Hematopoietic multipotent progenitor cell treated with erythropoietin and hydrocortisone succinate and interleukin-3 and kit ligand, for 6 days (in vitro differentiated cells): ENCODE measurements around the gene PRDM15.

Source experiments
- DNase-seq: peaks from one replicate; pipeline ENCODE4 v3.0.0-alpha.2; 2015

Gene PRDM15

DNA sequence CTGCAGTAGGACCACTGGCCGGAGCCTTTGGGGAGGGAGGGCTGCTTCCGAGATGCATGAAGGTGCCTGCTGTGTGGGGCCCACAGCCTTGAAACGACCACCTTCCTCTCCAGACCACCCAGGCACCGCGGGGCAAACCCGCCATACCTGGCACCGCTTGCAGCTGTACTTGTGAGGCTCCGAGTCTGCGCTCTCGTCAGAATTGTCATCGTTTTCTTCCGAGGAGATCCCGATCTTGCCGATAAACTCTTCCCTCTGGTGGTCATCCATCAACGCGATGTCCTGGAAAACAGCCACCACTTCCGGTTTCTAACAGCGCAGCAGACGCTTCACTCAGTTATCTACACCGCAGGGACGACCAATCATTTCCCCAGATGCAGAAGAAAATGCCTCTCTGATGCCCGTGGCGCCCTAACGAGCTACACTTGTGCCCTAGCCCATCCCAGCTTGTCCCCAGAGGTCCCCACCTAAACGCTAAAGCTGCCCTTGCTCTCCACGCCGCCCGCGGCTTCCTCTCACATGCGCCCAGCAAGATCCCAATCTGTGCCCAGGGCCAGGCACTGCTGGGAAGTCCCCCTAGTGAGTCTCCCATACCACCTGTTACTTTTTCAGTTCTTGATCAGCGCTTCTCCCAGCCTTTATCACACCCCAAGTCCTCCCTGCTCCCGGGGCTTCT lies 57.2 kb downstream of the PRDM15 start:
- DNase-seq = no peak

DNA sequence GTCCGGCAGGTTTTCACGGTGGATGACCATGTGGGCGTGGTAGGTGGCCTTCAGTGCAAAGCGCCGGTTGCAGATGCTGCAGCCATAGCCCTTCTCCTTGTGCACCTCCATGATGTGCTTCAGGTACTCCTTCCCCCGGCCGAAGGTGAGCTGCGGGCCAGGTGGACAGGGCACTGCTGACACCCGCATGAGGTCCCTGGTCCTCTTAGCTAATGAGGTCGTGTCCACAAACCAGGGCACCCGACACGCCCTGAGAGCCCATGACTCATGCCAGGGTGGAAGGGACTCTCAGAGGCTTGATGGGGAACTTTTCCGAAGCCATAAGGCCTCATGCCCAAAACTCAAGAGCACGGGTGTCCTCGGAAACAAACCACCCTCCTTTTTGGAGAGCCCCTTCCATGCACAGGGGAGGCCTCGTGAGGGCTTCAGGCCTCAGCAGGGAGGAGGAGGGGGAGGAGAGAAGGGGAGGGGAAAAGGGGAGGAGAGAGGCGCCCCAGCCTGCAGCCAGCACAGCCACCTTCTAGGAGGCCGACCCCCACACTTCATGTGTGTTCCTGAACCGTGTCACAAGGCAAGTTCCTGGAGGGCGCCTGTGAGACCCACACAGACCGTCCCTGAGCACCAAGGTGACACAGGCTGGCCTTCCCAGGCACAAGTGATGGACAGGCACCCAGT lies 57.9 kb downstream of the PRDM15 start:
- no peak for DNase-seq

DNA sequence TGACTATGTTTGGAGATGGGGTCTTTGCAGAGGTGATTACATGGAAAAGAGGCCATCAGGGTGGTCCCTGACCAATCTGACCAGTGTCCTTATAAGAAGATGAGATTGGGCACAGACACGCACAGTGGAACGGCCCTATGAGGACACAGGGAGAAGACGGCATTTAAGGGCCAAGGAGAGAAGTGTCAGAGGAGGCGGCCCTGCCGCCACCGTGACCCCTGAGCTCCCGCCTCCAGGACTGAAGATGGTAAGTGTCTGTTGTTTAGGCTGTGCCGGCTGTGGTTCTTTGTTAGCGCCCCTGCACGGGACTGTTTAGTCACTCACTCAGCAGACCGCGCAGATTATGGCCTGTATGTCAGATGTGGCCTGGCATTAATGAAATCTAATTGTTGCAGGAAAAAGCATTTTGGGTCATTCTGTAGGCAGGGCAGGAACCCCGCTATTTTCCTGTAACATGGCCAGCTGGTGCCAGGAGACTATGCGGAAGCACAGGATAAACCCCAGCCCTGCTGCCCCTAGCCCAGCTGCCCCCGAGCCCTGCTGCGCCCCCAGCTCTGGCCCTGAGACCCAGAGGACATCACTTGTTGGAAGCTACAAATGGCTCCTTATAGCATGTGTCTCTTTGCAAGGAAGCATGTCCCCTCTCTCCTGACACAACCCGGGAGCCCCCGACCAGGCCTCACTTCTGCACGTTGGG lies 58.6 kb downstream of the PRDM15 start:
- no peak for DNase-seq

DNA sequence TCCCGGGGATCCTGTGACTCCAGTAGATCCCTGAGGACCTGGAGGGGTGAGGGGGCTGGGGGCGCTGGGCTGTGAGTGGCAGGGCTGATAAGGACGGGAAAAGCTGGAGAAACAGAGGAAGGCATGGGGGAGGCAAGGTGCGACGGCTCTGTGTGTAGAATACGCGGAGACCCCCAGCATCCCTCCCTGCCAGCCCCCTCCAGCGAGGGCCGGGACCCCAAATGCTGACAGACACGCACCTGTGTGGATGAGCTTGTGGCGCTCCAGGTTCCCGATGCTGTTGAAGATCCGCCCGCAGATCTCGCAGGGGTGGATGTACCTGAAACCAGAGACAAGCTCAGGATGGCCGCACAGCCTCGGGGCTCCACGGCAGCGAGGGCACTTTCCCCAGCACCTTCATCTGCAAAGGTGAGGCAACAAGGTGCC lies 59.3 kb downstream of the PRDM15 start:
- no peak for DNase-seq

DNA sequence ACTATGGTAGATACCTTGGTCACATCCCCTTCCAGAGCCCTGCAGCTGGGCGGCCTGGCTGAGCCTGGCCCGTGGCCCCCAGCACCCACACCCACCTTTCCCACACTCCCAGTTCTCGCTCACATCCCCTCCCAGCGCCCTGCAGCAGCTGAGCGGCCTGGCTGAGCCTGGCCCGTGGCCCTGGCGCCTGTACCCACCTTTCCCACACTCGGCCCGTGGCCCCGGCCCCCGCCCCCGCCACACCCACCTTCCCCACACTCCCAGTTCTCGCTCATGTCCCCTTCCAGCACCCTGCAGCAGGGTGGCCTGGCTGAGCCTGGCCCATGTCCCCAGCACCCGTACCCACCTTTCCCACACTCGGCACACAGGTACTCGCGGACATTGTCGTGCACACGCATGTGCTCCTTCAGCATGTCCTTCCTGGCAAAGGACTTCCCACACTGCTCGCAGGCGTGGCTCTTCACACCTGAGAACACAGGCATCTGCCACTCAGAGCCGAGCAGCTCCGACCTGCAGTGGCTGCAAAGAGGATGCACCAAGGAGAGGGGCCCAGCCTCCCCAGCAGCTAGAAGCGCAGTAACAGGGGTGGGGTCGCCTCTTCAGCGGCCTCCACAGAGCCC lies 59.8 kb downstream of the PRDM15 start:
- no peak for DNase-seq

DNA sequence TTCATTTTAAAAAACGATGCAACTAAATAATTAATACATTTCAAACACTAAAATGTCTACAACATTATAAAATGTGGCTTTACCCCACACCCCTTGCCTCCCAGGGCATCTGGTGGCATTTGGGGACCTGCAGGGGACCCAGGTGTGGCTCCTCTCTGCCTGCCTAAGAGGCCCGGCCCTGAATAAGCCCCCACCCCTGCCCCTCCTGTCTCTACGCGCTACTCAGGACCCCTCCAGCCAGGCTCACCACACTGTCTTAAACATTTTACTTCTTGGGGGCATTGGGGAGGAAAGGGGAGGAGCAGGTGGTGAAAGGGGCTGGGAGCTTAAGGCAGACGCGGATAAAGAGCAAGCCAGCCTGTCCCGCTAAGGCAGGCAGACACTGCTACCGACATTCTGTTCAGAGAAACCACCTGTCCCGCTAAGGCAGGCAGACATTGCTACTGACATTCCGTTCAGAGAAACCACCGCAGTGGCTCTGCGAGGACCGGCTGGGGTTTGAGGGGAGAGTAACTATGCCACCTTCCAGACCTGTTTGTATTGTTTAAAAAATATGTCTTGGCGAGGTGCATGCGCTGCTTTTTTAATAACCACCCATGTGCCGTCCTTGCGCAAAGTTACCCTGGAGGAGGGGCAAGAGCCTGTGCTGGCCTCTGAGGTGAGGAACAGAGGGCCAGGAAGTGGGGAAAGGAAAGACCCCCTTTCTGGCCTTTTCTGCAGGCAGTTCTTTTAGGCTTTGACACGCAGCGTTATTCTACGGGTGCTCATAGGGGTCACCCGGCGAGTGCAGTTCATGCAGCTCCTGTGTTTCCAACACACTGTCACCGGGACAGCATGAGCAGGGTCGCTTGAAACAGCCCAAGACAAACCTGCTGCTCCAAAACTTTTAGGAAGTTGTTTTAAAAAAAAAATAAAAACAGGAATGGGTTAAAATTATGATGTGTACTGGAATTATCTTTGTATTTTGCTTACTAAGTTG lies 61.0 kb downstream of the PRDM15 start:
- no peak for DNase-seq

DNA sequence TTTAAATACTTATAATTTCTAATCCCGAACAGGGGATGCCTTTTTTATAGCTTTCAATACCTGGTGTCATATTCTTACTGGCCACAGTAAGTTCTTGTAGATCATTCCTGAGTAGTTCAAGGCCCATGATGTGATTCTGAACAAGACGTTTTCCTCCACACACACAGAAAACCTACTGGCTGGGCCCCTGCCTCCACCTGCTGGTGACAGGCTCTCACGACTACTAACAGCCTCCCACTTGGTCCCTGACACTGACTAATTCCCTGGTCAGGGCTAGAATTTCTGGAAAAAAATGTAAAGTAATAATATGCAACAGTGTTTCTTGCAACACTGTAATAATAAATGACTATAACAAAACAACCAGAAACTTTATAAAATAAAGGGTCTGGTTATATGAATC lies 61.9 kb downstream of the PRDM15 start:
- peak; percentile 78 for DNase-seq

DNA sequence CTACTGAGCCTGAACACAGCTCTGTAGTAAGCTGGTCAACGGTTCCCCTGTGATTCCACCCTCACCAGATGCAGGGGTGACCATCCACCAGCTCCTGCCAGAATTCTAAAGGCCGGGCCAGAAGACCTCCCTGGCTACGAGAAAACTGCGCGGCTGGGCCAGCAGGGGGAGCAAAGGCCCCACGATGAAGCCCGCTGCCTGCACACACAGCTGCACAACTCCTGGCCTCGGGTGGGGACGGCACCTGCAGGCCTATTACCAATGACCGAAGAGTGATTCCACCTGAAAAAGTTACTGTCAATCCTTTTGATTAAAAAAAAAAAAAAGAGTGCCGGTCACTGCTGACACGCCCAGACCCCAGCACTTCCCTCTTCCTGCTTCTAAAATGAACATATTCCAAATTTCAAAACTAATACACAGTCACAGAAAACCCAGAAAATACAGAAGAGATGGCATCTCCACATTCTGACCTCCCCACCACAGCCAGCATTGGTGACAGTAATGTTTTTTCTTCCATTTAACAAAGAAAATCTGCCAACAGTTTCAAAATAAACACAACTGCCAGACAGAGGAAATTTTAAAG lies 62.5 kb downstream of the PRDM15 start:
- peak; percentile 70 for DNase-seq

DNA sequence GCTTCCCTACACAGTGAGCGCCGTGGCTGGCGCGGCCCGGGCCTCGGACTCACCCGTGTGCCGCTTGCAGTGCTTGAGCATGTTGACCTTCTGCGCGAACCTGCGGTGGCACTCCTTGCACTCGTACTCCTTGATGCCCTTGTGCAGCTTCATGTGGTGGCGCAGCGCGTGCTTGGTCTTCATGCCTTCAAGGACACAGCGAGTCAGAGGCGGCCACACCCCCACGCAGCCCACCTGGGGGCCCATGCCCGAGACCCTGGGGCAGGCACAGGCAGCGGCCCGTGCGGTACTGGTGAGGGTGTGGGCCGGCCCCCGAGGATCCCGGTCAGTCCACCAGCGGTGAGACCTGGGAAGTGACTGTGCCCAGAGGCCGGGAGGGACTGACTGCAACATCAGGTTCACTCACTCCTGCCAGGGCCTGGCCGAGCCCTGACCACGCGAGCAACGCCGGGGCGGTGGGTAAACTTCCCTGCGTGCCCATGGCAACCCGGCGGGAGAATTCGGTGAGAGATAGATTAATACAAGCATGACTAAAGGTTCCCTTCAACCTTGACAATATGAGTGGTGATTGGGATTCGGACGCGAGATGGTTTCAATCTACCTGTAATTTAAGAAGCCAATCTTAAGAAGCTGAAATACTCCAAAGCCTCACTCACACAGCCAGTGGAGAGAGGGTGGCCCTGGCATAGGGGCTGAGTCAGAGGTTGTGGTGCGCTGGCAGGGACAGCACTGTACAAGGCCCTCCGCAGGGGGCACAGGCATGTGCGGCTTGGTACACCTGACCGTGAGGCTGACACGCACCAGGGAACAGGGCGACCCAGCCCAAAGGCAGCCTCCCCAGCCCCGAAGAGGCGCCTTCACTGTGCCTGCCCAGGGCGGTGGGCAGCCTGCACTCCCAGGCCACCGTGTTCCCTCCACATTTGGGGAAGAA lies 63.2 kb downstream of the PRDM15 start:
- no peak for DNase-seq

DNA sequence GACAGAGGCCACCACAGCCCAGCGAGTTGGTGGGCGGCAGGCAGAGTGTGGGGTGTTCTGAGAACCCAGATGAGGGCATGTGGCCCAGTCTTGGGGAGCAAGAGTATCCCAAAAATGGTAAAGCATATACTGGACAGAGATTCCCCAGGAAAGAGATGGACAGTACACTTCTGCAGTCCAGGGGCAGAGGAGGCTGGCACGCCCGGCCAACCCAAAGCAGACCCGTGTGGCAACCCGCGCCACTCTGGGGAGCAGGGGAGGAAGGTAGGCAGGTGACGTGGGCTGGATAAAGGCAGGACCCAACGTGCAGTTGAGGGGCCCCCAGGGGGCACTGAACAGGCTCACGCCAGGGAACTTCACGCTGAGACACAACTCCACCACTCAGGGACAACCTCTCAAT lies 65.9 kb downstream of the PRDM15 start:
- no peak for DNase-seq

DNA sequence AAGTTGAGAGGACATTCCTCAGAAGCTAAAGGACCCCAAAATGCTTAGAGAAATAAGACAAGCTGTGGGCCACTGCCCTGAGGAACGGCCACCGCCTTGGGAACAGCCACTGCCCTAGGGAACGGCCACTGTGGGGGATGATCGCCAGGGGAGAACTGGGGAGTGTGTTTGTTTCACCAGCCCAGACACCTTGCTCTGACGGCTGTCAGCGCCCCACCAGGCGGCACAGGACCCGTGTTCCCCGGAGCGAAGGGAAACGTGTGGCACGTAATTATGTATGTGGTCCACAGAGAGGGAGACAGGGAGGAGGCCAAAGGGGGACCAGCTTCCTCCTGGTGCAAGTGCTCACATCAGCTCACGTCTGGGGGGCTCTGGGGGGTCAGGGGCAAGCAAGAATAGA lies 66.5 kb downstream of the PRDM15 start:
- DNase-seq = no peak

DNA sequence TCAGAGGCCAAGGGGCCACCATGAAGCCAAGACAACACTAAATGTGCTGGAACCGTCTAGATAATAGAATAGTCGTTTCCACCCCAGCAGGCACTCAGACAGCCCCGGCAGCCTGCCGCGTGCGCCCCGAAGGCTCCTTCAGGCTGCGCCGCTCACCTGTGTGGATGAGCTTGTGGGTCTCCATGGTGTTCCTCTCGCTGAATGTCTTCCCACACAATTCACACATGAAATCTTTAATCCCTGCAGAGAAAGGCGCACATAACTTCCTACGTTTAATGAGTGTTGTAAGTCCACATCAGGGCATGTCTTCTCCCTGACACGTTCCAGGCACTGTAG lies 68.6 kb downstream of the PRDM15 start:
- no peak for DNase-seq

DNA sequence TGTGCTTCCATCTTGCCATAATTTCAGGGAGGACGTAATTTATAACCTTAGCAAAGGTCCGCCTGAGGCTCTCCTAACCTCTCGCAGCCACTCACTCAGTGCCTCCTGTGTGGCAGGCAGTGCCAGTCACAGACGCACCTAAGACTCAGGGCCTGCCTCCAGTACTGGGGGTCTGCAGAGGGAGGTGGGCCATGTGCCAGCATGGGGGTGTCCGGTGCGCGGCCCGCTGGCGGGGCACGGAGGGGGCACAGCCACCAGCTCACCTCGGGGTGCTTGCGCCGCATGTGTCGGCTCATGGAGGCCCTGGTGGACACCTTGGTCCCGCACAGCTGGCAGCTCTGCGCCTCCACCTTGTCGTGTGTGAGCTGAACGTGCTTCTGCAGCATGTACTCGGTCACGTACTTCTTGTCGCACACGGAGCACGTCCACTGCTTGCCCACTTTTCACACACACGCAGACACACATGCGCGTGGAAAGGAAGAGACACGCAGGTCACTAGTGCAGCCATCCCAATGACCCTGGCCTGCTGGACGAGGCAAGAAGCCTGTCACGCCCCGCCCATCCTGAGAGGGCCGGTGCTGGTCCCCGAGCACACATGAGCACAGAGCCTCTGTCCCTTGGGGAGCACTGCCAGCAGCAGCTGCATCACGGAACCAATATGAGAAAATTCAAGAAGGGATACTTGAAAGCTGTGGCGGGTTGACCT lies 69.1 kb downstream of the PRDM15 start:
- DNase-seq = no peak

DNA sequence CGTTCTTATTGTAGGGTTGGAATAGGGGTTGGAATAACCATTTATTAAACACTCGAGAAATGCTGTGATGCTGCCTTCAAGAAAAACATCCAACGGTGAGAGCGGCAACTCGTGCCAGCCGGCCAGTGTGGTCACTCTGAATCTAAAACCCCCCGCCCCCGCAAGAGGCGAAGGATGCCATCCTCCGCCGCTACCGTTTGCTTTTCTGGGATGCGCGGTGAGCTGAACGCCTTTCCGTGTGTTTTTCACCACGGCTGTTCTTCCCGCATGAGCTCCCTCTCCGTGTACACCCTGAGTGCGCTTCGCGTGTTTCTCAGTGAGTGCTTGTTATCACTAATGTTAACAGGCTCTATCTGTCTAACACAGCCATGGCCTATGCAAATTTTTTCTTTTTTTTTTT lies 70.3 kb downstream of the PRDM15 start:
- no peak for DNase-seq

DNA sequence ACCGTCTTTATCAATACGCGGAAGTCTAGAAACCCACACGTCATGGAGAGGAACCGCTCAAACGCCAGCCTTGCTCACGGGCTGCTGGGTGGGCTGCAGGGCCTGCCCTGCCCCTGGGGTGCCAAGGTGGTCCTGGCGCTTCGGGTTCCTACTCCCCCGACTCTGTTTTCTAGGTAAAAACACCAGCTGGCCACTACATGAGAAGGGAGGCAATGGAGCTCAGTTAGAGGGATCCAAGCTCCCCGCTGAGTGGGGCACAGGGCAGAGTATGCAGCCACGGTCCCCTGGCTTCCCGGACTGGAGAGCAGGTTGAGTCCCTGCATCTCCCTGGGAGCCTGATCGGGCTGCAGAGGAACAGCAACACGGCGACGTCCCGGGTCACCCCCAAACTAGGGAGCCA lies 71.0 kb downstream of the PRDM15 start:
- no peak for DNase-seq

DNA sequence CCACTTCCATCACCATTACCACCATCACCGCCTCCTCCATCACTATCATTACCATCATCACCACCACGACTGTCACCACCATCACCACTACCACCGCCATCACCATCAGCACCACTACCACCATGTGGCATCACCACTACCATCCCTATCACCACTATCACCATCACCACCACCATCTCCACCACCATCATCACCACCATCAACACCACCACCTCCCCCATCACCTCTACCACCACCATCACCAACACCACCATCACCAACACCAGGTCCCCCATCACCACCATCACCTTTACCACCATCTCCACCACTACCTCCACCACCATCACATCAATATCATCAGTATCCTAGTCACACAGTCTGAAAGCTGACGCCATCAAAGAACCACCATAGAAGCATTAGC lies 72.4 kb downstream of the PRDM15 start:
- DNase-seq = no peak

DNA sequence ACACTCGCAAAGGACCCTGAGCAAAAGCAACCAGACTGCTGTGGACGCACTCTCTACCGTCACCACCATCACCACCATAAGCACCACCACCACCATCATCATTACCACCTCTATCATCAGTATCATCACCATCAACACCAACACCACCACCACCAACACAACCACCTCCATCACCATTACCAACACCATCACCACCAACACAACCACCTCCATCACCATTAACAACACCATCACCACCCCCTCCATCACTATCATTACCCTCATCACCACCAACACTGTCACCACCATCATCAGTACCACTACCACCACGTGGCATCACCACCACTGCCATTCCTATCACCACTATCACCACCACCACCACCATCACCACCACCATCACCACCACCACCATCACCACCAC lies 73.5 kb downstream of the PRDM15 start:
- no peak for DNase-seq

DNA sequence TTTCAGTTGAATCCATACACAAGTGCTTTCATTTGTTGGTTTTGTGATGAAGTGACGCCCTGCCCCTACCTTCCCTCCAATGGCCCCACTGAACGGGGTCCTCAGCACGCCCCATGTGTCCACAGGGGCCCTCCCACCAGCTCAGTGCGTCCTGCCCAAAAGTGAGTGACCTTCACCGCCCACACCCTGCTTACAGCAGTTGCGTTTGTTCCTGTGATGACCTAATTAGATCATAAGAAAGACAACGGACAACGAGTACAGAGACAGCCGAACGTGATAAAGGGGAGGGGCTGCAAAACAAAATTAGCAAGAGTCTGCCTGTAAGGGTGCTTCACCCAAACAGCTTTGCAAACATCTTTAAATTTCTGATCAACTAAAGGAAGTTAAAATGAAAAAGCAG lies 74.1 kb downstream of the PRDM15 start:
- no peak for DNase-seq

DNA sequence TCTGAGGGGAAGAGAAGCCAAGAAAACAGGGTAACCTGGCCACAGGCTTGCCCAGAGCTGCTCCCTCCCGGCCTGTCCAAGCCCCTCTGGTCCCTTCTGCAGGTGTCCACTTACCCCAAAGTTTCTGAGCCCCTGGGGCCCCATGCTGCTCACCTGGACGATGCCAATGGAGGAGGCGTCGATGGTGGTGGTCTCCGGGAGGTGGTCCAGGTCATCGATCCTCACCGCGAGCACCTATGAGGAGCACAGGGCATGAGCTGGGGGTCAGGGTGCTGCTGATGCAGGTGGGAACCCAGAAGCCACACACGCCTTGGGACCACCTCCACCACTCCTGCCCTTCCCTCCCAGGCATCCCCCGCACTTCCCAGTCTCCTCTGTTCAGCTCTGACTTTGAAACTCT lies 74.8 kb downstream of the PRDM15 start:
- DNase-seq = no peak

DNA sequence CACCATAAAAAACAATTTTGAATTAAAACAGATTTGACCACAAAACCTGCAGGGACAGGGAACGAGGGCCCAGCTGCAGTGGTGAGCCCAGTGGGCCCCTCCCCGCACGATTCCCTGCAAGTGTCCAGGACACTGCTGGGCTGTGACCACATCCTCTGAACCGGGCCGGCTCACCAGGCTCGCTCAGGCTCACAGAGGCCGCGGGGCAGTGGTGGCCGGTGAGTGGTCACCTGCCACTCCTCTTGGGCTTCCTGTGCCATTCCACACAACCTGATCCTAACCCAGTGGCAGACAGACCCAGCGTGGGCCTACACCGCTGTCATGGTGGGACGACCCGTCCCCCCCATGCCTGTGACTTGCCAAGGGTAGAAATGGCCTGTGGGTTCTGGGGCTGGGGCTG lies 75.8 kb downstream of the PRDM15 start:
- no peak for DNase-seq

DNA sequence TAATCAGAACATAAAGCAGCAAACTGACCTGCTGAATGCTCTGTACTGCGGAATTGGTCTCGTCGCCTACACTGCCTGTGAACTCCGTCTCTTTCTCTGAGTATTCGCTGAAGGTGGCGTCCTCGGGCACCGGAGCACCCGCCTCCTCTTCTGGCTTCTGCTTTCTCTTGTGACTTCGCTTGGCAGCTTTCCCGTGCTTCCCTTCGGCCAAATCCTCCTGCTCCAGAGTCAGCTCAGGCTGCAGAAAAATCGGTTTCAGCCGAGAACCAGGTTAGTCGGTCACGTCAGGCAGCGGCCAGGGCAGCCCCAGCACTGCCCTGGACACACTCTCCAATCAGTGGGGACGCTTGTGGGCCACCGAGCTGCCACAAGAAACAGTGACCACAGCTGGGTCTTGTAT lies 76.5 kb downstream of the PRDM15 start:
- DNase-seq = no peak
